ENCODE measurements around the gene ZNF652. TPM values are rescaled to one million over a fixed set of nuclear protein-coding genes. Genes with fewer than 3 reads are reported as not detected.

The ZNF652 gene
- total and polyA plus RNA-seq, 3 donors from 2014 or later: 32.3 to 62.3 (median 51.2) TPM

GRCh38 chr17:49260817-49261291 is 101.2 kb downstream of the ZNF652 start:
- intact Hi-C loops (cut with DNase I; ENCODE audit: low total_unique reads): no loop called here
- no peak for DNase-seq
- TF ChIP-seq CTCF (IDR thresholded peaks at IDR 0.05): no peak
- no peak for TF ChIP-seq POLR2A (IDR thresholded peaks at IDR 0.05)
- Histone ChIP-seq H3K27ac (peak overlapping the region in 1 of 2 donors; percentile 83), H3K9me3 (no peaks in the 10 kb centered on the region), H3K4me1 (peaks cover 6% of the 10 kb centered on the region), H3K4me3 (peak overlapping the region; percentile 62 to 68), H3K27me3 (no peaks in the 10 kb centered on the region), H3K36me3 (ENCODE audit: low read depth, missing control alignments) (no peaks in the 10 kb centered on the region)
- WGBS, 2 donors: 42 to 53% methylated on average over 7 to 11 of the region's 11 CpGs

GRCh38 chr17:49260011-49260816 is 101.8 kb downstream of the ZNF652 start:
- 2% methylated on average over 9 to 30 of the region's 77 CpGs for WGBS, 2 donors
- no peak for TF ChIP-seq POLR2A (IDR thresholded peaks at IDR 0.05)
- TF ChIP-seq CTCF (IDR thresholded peaks at IDR 0.05): no peak
- peaks cover 6% of the 10 kb centered on the region for H3K4me1 ChIP-seq
- no peaks in the 10 kb centered on the region for H3K36me3 ChIP-seq (ENCODE audit: low read depth, missing control alignments)
- peak overlapping the region; percentile 55 to 83 for H3K27ac ChIP-seq
- DNase-seq: peak; percentile 70
- no peaks in the 10 kb centered on the region for H3K27me3 ChIP-seq
- peak overlapping the region; percentile 62 to 68 for H3K4me3 ChIP-seq
- H3K9me3 ChIP-seq: no peaks in the 10 kb centered on the region
- intact Hi-C loops (cut with DNase I; ENCODE audit: low total_unique reads): no loop called here

- peak overlapping the region in 1 of 2 donors; percentile 83 for H3K27ac ChIP-seq
- TF ChIP-seq CTCF (IDR thresholded peaks at IDR 0.05): no peak
- TF ChIP-seq POLR2A (IDR thresholded peaks at IDR 0.05): no peak
- H3K9me3 ChIP-seq: no peaks in the 10 kb centered on the region
- intact Hi-C loops (cut with DNase I; ENCODE audit: low total_unique reads): no loop called here
- no peaks in the 10 kb centered on the region for H3K27me3 ChIP-seq
- peak overlapping the region; percentile 62 to 68 for H3K4me3 ChIP-seq
- H3K36me3 ChIP-seq (ENCODE audit: low read depth, missing control alignments): no peaks in the 10 kb centered on the region
- no peak for DNase-seq
- peaks cover 6% of the 10 kb centered on the region for H3K4me1 ChIP-seq
- WGBS, 2 donors: 7 to 8% methylated on average over 10 of the region's 10 CpGs
These were observed 102.4 kb downstream of the ZNF652 start for GRCh38 chr17:49259663-49260010.

GRCh38 chr17:49258394-49258793 is 103.7 kb downstream of the ZNF652 start:
- Histone ChIP-seq H3K36me3 (ENCODE audit: low read depth, missing control alignments) (no peaks in the 10 kb centered on the region), H3K4me3 (no peak overlapping the region), H3K4me1 (peaks cover 6% of the 10 kb centered on the region), H3K9me3 (no peaks in the 10 kb centered on the region), H3K27ac (no peak overlapping the region), H3K27me3 (no peaks in the 10 kb centered on the region)
- no peak for TF ChIP-seq POLR2A (IDR thresholded peaks at IDR 0.05)
- TF ChIP-seq CTCF (IDR thresholded peaks at IDR 0.05): no peak
- WGBS, 2 donors: 82 to 90% methylated on average over 3 of the region's 3 CpGs
- intact Hi-C loops (cut with DNase I; ENCODE audit: low total_unique reads): no loop called here
- no peak for DNase-seq

- TF ChIP-seq CTCF (IDR thresholded peaks at IDR 0.05) (no peak), POLR2A (IDR thresholded peaks at IDR 0.05) (no peak)
- 75 to 98% methylated on average over 5 of the region's 5 CpGs for WGBS, 2 donors
- no peaks in the 10 kb centered on the region for H3K27me3 ChIP-seq
- no peaks in the 10 kb centered on the region for H3K4me1 ChIP-seq
- no peaks in the 10 kb centered on the region for H3K36me3 ChIP-seq (ENCODE audit: low read depth, missing control alignments)
- no peak overlapping the region for H3K4me3 ChIP-seq
- H3K27ac ChIP-seq: no peak overlapping the region
- no peak for DNase-seq
- intact Hi-C loops (cut with DNase I; ENCODE audit: low total_unique reads): no loop called here
- H3K9me3 ChIP-seq: no peaks in the 10 kb centered on the region
These were observed 106.9 kb downstream of the ZNF652 start for GRCh38 chr17:49255125-49255524.
